CD4-positive, alpha-beta T cell treated with Interleukin-2 at 100 ng/mL for 4 hours (primary cell): ENCODE data around the gene ITGA11.
"Not testable (repeated sequence)": the region's sequence is repeated elsewhere in the genome, so short reads cannot be mapped to it uniquely, and the experiment has no call there.

Experiments
- DNase-seq: peaks from one replicate; pipeline ENCODE4 v3.0.0-alpha.2; 2020; ENCODE audit warnings: low spot score

ITGA11 gene

DNA sequence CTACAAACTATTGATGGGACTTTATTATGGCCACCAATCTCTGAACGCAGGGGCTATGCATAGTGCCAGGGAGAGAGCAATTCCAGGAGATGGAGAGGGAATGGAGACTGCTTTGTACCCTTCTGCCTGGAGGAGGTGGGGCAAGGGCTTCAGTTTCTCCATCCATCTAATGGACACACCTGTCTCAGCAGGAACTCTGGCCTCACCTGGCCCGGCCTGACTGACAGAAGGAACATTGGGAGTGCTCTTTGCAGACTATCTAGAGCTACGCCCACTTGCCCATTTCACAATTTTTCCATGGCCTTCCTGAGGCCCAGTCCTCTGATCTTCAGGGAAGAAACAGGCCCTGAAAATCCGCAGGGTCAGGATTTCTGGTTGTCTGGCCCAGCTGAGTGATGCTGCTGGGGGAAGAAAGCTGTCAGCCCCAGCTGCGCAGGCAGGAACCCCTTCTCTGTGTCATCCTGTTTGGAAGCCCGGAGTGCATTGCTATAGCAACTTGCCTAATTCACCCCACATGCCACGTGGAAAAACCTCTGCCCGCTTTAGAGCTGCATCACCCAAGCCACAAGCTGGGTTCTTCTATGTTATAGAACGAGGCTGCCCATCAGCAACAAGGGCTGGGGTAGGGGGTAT lies 6.4 kb downstream of the ITGA11 start:
- DNase-seq, result no peak

GRCh38 chr15:68424754-68425390 lies 7.1 kb downstream of the ITGA11 start:
- DNase-seq, result no peak

DNA sequence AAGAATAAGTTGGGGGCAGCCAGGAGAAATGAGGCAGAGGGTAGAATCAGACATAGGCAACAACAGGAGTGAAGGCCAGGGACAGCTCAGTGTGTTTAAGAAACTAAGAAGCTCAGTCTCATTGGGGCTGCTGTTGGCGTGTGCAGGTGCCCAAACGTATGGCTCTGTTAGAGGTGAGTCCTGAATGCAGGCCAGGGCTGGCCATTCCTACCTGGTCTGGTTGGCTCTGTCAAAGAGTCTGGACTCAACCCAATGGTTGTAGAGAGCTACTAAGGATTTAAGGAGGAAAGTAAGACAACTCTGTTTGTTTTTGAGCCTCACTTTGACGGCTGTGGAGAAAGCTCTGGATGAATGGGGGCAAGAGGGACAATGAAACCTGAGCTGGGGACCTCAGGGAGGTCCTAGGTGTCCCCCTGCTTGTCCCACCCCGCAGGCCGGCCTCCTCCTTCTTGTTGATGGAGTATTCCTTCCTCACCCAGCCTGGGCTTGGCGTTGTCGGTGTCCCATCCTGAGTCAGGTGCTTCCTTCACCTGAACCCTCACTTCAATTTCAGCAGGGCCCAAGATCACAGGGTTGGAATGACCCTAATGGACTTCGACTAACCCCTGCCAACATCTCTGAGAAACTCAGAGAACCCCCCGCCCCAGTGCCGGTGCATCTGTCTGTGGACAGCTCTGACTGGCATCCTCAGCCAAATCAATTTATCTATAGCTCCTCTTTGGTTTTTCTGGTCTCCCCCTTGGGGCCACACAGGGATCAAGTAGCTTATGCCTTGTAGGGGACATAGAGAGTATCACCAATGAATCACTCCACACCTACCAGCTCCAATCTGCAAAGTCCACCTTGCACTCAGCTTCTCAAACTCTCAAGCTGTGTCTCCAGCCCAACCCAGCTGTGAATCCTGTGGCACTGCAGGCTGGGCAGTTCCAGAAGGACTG lies 8.3 kb downstream of the ITGA11 start:
- DNase-seq, result no peak

DNA sequence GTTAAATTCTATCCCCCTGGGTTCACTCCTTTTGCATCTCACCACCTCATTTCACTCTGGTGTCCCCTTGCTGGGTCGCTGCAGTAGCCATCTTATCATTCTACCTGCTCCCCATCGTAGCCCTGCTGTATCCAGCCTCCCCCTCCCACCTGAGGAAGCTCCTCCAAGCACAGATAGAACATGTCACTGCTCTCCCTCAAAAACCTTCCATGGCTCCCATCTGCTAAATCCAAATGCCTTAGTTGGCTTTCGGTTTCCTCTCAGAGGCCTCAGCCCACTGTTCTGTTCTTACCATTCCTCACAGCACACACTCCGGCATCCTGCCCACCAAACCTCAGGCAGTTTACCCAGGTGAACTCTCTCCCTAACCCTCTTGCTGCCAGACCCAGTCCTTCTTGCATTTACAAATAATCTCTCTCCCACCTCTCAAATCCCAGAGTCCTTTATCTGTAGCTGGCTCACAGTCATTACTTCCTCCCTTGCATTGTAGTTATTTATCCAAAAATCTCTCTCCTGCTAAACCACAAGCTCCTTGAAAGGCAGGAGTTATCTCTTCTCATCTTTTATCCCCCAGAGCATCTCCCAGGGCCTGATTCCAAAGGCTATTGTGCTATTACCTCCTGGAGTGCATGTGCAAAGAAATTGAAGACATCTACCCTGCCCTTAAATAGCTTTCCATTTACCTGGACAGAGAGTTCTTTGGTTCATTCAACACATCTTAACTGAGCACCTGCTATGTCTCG lies 9.4 kb downstream of the ITGA11 start:
- not testable (repeated sequence) for DNase-seq

DNA sequence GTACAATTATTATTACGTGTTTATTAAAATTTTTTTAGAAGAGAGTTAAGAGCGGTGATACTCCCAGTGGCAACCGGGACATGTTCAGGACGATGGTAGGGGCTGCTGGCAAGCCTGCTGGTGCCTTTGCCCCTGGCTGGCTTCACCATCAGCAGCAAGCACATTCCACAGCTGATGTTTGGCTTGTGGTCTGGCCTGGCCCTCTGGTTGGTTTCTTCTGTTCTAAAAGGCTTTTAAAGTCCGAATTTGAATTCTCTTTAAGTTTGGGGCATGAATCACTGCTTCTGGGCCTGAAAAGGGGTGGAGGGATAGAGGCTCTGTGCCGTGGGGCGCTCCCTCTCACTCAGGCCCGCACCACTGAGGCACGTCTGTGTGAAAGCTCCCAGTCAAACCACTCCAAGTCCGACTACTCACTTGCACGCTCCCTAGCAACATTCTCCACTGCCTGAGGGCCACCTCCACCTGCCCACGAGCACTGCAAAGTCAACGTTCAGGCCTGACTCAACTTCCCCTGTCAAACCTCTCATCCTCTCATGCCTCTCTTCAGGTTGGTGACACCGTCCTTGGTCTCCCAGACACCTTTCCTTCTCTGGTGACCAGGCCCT lies 10.1 kb downstream of the ITGA11 start:
- no peak for DNase-seq

- no peak for DNase-seq
These were observed 10.8 kb downstream of the ITGA11 start for GRCh38 chr15:68421115-68421551.

- DNase-seq, result no peak
These were observed 11.7 kb downstream of the ITGA11 start for GRCh38 chr15:68420186-68420684.

- DNase-seq, result no peak
These were observed 12.4 kb downstream of the ITGA11 start for GRCh38 chr15:68419301-68420175.

DNA sequence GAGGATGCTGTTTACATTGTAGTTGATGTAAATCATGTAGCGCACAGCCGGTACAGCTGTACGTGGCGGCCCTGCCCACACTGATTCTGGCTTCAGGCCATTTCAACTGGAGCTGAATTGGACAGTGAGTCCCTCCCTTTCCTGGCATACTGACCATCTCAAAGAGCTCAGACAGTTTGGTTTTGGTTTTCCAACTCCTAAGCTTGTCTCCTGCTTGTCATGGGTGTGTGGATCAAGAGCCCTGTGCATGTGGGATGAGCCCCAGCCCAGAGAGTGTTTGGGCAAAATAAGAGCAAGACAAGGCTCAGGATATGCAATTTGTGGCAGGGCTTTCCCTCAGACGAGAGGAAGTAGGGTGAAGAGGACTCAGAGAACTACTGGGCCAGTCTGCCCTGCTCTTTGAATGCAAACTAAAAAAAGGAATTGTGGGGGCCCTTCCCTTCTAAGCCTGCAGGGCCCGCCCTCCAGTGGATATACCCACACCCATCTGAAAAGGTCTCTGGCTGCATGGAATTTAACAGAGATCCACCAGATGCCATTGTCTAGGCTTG lies 13.3 kb downstream of the ITGA11 start:
- no peak for DNase-seq

GRCh38 chr15:68417897-68418296 lies 14.1 kb downstream of the ITGA11 start:
- no peak for DNase-seq

- DNase-seq, result no peak
These were observed 14.9 kb downstream of the ITGA11 start for GRCh38 chr15:68417051-68417450.

DNA sequence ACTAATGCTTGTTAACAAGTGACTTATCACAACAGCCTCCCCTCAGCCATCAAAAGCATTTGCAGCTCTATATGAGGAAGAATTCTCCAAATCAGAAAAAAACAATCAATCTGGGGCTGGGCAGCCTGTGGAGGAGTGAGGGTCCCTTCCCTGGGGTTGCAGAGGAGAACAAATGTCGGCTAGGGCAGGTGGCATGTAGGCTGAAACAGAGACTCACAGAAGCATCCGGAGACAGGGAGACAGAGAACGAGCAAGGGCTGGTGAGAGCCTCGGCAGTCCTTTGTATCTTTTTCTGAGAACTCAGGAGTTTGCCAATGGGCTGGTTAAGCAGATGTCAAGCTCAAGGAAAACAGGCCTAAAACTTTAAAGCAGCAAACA lies 15.8 kb downstream of the ITGA11 start:
- DNase-seq, result no peak

DNA sequence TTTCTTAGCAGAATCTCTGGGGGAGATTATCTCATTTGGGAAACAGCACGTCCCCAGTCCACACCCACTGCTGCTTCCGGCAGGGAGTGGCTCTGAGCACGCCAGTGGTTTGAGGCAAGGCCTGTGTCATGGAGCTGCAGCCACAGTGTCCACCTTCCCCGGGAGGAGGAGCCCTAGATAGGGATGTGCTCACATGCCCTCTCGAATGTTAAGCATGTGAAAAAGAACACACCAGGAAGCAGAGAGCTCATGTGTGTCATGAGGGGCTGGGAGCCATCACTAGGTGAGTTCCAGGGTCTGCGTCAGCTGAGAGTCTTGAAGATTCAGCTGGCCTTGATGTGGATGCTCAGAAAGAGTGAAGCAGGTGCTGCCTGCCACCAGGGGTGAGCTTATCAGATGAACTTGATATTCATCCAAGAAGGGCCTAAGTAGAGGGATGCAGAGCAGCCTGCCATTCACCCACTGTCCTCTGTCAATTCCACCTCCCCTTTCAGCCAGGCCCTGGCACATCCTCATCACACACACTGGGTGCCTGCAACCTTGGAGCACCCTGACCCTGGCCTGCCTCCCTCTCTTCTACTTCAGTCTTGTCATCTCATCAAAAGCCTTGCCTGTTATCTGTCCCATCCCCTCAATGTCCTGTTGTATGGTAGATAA lies 16.3 kb downstream of the ITGA11 start:
- no peak for DNase-seq

DNA sequence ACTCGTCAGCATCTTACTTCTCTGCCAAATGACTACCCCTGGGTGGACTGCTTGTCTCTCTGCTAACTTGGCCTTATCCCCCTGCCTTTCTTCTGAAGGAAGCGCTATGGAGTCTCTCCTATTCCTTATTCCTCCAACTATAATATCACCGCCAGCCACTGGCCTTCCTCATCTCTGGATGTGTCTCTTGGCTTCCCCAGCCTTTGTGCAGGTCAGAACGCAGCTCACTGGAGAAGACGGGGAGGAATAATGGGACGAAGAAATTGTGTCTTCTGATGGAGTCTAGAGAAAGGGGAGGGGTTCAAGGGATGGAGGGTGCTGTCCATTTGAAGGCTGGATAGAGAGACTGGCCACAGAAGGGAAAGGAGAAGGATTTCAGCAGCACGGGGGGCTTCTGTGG lies 16.9 kb downstream of the ITGA11 start:
- no peak for DNase-seq

DNA sequence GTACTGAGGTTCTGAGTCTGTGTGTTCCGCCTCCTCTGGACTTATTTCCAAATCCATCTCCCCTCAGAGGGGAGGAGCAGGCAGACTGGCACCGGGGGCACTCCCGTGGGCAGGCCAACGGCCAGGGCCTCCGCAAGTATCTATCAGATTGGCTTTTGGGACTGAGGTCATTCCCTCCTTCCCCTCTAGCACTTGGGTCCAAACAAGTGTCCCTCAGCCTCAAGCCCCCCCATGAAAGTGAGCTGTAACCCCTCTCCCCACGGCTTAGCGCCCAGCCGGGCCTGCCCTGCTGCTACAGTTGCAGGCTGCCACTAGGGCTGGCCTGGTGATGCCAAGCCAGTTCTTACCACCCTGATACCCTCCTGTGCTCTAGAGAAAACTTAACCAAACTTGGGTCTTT lies 17.4 kb downstream of the ITGA11 start:
- no peak for DNase-seq

GRCh38 chr15:68414206-68414555 lies 17.8 kb downstream of the ITGA11 start:
- DNase-seq, result no peak

DNA sequence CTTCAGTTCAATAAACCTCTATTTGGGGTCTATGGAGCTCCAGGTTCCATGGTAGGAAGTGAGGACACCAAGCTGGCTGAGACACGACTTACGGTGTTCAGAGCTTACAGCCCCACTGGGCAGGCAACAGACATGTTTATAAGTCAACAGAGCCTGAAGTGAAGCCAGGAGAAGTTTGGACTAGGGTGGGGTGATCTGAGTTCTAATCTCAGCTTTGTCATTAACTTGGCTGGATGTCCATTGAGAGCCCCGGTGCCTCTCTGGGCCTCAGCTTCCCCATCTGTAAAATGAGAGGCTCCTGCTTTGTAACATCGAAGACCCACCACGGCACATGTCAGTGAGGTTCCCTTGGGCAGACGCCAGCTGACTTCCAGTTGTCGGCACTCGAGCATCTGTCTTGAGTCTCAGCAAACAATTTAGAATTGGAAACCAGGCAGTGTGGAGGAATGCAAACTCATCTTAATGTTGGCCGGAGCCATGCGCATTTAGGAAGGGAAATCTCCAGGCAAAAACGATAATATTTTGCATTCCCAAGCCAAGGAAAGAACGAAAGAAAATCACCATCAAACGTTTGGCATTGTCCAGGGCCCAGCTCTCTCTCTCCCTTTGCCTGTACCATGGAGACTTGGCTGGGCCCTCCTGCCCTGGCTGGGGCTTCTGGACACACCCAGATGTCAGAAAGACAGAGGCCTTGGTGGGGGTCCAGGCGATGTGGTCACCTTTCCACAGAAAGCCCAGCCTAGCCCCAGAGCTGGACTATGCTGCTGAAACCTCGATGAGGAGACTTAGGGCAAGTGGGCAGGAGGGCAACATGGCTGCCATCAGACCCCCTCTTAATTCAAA lies 18.4 kb downstream of the ITGA11 start:
- DNase-seq, result no peak

DNA sequence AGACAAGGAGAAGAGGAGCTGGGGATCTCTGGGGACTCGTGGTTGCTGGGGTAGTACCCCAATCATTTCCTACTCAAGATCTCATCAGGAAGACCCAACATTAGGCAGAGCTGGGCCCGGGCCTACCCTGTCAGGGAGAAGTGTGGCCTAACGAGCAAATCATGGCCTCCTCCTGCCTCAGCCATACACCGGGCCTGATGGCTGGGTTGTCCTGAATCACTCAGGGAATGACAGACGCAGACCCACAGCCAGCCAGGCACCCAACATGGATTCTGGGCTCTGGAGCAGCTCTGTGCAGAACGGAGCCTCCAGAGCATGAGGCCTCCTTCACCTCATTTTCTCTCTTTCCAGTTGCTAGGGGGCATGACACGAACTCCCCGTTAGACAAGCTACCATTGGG lies 19.7 kb downstream of the ITGA11 start:
- DNase-seq, result no peak

DNA sequence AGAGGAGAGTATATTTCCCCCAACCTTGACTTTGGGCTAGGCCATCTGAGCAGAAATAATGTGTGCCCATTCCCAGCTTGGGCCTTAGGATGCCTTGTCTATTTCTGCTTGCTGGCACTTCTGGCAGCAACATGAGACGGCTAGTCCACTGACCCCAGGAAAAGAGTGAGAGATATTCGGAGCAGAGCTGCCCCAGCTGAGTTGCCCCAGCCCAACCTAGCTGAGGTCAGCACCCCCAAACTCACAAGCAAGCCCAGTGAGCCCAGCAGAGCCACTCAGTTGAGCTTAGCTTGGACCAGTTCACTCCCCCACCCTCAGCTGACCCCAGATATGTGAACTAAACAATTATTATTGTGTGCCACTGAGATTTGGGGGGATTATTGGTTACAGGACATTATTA lies 20.2 kb downstream of the ITGA11 start:
- no peak for DNase-seq
